Sciatic nerve (tissue), 2 donors: ENCODE measurements around the gene CHD6. TPM values are rescaled to one million over a fixed set of nuclear protein-coding genes. Genes with fewer than 3 reads are reported as not detected.

Experiments used
- ATAC-seq: fragments of 200-7000 bp; cut with Tn5 transposase; one replicate; pipeline ENCODE4 v1.9.1; 2020; ENCODE audit warnings: mild to moderate bottlenecking, moderate library complexity
- DNase-seq: peaks from one replicate; pipeline ENCODE4 v3.0.0-alpha.2; 2020; ENCODE audit warnings: low spot score
- intact Hi-C: fragments of 100-400 bp; cut with DNase I; formaldehyde crosslinking; loops from one replicate; pipeline ENCODE4 v1.14.2; 2022
- total RNA-seq: library from RNA; stranded (reverse); fragmentation: NEBNext Ultra II Directional; extraction: Animal tissue kit (Norgen Biotek cat#: 25700); gene quantifications from one replicate; pipeline ENCODE4 v1.2.1, GENCODE V29; 2021
- donor health status: DM: no; HTN: no; CAD: no.
- donor health status: DM: no; HTN: no; CAD: no.

CHD6 gene
- total RNA-seq, 1 donor from 2014 or later, result 84.3 TPM

- intact Hi-C loops, result no loop called here
- DNase-seq (no peak), ATAC-seq (no peak)
Measured at GRCh38 chr20:41627001-41627495, 8.9 kb upstream of the CHD6 start.

GRCh38 chr20:41623625-41624375 lies 5.6 kb upstream of the CHD6 start:
- DNase-seq (no peak), ATAC-seq (no peak)
- intact Hi-C loops, result no loop called here

DNA sequence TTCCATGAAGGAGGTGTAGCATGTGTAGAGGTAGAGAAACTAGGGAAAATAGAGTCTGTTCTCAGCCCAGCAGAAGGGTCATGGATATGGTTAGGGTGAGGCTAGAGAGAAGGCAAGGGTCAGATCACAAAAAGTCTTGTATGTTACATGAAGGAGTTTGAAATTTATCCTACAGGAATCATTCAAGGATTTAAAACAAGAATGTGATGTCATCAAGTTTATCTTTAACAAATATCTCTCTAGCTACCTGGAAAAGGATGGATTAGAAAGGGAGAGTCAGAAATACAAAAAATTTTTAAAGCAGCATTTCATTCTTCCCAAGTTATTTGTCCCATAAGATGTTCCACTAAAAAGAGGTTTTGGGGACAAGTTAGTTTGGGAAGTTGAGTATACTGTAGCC lies 4.4 kb upstream of the CHD6 start:
- intact Hi-C loops, result no loop called here
- DNase-seq (no peak), ATAC-seq (no peak)

DNA sequence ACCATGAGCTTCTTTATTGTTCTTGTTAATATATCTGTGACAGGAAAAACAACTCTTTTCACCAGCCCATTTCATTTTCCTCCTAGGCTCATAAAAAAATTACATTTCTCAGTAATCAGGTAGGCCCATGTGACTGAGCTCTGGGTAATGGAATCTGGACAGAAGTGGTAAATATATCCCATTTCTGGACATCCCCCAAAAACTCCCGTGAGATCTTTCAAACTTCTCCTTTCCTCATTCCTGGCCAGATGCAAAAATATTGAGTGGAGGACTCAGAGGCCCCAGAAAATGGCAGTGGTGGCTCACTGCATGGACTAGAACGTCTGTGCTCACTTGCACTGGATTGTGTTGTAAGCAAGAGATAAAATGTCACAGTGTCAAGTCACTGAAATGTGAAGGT lies 3.8 kb upstream of the CHD6 start:
- DNase-seq (no peak), ATAC-seq (no peak)
- intact Hi-C loops, result no loop called here

- DNase-seq (no peak), ATAC-seq (no peak)
- intact Hi-C loops, result no loop called here
Measured at GRCh38 chr20:41621421-41621820, 3.2 kb upstream of the CHD6 start.

- intact Hi-C loops, result no loop called here
Measured at GRCh38 chr20:41619360-41620100, 1.4 kb upstream of the CHD6 start.

GRCh38 chr20:41618807-41619311 lies 682 bp upstream of the CHD6 start:
- intact Hi-C loops, result no loop called here
- ATAC-seq (no peak), DNase-seq (no peak)

More at GRCh38 chr20:41619360-41620100, 1.4 kb upstream of the CHD6 start:
- DNase-seq, result no peak
- ATAC-seq, result no peak

GRCh38 chr20:41617059-41617901 lies 897 bp downstream of the CHD6 start:
- no peak for ATAC-seq

DNA sequence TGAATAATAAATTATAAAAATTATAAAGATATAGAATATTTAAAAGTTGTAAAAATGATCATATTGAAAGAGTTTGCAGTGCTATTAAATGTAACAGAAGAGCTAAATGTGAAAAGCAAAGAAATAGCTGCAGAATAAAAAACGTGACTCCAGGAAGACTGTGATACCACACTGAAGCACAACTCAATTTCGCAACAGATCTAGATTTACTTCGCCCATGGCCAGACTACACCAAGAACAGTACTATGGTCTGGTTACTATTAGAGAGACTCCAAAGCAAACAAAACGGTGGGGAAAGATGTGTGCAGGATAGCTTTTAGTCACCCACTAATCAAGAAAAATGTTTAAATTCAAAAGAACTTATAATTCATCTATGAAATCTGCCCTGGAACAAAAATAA lies 1.9 kb downstream of the CHD6 start:
- DNase-seq (no peak), ATAC-seq (no peak)
- intact Hi-C loops, result no loop called here

More at GRCh38 chr20:41617059-41617901, 897 bp downstream of the CHD6 start:
- intact Hi-C loops, result no loop called here
- peak; percentile 62 for DNase-seq

DNA sequence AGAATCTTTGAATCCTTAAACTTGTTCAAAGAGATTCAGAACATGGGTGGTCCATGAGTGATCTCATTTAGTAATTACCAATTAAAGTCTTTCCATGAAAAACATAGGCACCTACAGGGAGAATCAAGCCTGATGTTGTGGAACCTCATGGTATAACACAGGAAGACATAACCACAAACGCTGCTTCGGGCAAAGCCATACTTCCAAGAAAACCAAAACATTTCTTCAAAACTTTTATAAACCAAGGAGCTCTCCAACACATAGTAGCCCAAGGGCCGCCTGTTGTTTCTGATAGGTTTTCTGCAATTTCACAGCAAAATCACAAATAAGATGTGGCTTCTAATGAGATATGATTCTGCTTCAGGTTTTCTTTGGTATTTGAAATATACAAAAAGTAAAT lies 2.5 kb downstream of the CHD6 start:
- no peak for DNase-seq
- intact Hi-C loops, result no loop called here
- ATAC-seq, result no peak

DNA sequence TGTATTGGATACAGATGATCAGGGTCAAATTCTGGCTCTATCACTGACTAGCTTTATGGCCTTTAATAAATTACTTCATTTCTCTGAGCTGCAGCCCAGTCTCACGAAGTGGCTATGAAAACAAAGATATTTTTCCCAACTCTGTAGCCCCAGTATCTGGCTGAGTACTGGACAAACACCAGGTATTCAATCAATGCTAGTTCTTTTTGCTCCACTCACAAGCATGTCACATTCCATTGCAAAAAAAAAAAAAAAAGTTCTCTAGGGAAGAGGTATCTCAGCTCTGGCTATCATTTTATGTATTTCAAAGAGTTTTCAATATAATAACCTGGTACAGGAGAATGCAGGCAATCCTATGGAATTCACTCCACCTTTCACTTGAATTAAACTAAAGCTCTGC lies 3.1 kb downstream of the CHD6 start:
- ATAC-seq, result no peak
- no peak for DNase-seq
- intact Hi-C loops, result no loop called here

GRCh38 chr20:41613321-41613720 lies 4.9 kb downstream of the CHD6 start:
- intact Hi-C loops, result no loop called here
- no peak for DNase-seq
- no peak for ATAC-seq

GRCh38 chr20:41609474-41609873 lies 8.7 kb downstream of the CHD6 start:
- ATAC-seq (no peak), DNase-seq (no peak)
- intact Hi-C loops, result no loop called here

DNA sequence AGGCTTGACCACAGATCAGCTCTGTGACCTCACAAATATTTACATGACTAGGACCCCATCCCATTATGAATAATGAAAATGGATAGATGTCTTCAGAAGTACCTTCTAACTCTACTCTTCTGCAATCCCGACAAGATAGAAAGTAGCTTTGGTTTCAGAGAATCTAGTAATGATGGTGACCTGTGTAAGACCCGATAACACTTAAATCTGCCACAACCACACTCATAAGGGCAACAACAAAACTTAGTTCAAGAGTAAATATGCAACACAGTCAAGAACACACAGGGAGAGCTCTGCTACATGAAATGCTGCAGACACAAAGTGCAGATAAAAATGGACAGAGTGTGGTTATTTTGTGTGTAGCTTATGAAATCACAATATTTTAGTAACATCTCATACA lies 9.6 kb downstream of the CHD6 start:
- ATAC-seq (no peak), DNase-seq (no peak)
- intact Hi-C loops, result no loop called here

DNA sequence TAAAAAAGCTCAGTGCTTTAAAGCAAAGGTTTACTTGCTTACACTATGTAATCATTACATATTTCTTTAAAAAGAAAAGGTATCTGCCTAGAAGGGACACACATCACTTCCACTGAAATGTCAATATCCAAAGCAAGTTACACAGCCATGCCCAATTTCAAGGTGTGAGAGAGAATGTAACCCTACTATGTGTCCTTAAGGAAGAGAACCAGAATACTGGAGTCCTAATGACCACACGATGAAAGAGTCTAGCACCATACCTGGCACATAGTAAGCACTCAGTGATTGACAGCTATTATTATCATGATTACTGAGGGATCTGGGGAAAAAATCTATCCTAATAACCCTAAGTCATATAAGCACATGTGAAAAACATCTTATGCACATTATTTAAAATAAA lies 10.4 kb downstream of the CHD6 start:
- ATAC-seq (no peak), DNase-seq (no peak)
- intact Hi-C loops, result no loop called here

- no peak for DNase-seq
- intact Hi-C loops, result no loop called here
- ATAC-seq, result no peak
Measured at GRCh38 chr20:41604002-41604401, 14.2 kb downstream of the CHD6 start.

- ATAC-seq (no peak), DNase-seq (no peak)
- intact Hi-C loops, result no loop called here
Measured at GRCh38 chr20:41601742-41602141, 16.4 kb downstream of the CHD6 start.

- ATAC-seq (no peak), DNase-seq (no peak)
- intact Hi-C loops, result no loop called here
Measured at GRCh38 chr20:41600926-41601631, 17.1 kb downstream of the CHD6 start.

- ATAC-seq, result no peak
- intact Hi-C loops, result no loop called here
- DNase-seq, result no peak
Measured at GRCh38 chr20:41599699-41600104, 18.5 kb downstream of the CHD6 start.
